Neural progenitor cell (in vitro differentiated cells): Measurements from ENCODE around the gene RTN1. TPM values are rescaled to one million over a fixed set of nuclear protein-coding genes. Genes with fewer than 3 reads are reported as not detected.

Experiments used
- DNase-seq: peaks from one replicate; pipeline ENCODE4 v3.0.0-alpha.2; 2016; ENCODE audit warnings: low spot score
- H2AFZ ChIP-seq: fragments of 200-600 bp; sonication (generic); replicated peaks from 2 replicates; pipeline ENCODE4 v1.6.1; 2016; ENCODE audit warnings: antibody characterized with exemption
- H3F3A ChIP-seq: fragments of 200-600 bp; sonication (generic); 2 replicates; pipeline ENCODE4 v1.6.1; 2016; ENCODE audit warnings: antibody characterized with exemption, low read depth
- H3K27ac ChIP-seq: fragments of 200-600 bp; sonication (generic); 2 replicates; pipeline ENCODE4 v1.5.1; 2016; ENCODE audit warnings: mild to moderate bottlenecking
- H3K27me3 ChIP-seq: fragments of 200-600 bp; sonication (generic); 2 replicates; pipeline ENCODE4 v1.6.1; 2016; ENCODE audit warnings: mild to moderate bottlenecking, moderate library complexity
- H3K36me3 ChIP-seq: fragments of 200-600 bp; sonication (generic); 2 replicates; pipeline ENCODE4 v1.5.1; 2016
- H3K4me1 ChIP-seq: fragments of 200-600 bp; sonication (generic); 2 replicates; pipeline ENCODE4 v1.6.1; 2016; ENCODE audit warnings: mixed run types
- H3K4me2 ChIP-seq: fragments of 200-600 bp; sonication (generic); 2 replicates; pipeline ENCODE4 v1.6.1; 2016
- H3K4me3 ChIP-seq: fragments of 200-600 bp; sonication (generic); 2 replicates; pipeline ENCODE4 v1.5.1; 2016
- H3K79me2 ChIP-seq: fragments of 200-600 bp; sonication (generic); 2 replicates; pipeline ENCODE4 v1.6.1; 2016; ENCODE audit warnings: low read depth
- H3K9ac ChIP-seq: fragments of 200-600 bp; sonication (generic); 2 replicates; pipeline ENCODE4 v1.6.1; 2016
- H3K9me3 ChIP-seq: fragments of 200-600 bp; sonication (generic); 2 replicates; pipeline ENCODE4 v1.5.1; 2016; ENCODE audit warnings: low read depth
- H4K20me1 ChIP-seq: fragments of 200-600 bp; sonication (generic); 2 replicates; pipeline ENCODE4 v1.6.1; 2016; ENCODE audit warnings: low read depth
- H3K27ac Mint-ChIP-seq: 3 replicates; pipeline ENCODE4 v1.8.0; 2021; ENCODE audit warnings: mixed read lengths
- H3K27me3 Mint-ChIP-seq: 2 replicates; pipeline ENCODE4 v1.8.0; 2022; ENCODE audit warnings: low read depth, mild to moderate bottlenecking, inconsistent platforms, moderate library complexity, mixed read lengths; ENCODE audit not compliant: insufficient read depth
- H3K36me3 Mint-ChIP-seq: 3 replicates; pipeline ENCODE4 v1.8.0; 2021; ENCODE audit warnings: mixed read lengths
- H3K4me1 Mint-ChIP-seq: 3 replicates; pipeline ENCODE4 v1.8.0; 2021; ENCODE audit warnings: mixed read lengths
- H3K4me3 Mint-ChIP-seq: 3 replicates; pipeline ENCODE4 v1.8.0; 2021; ENCODE audit warnings: mild to moderate bottlenecking, moderate library complexity, mixed read lengths
- H3K9me3 Mint-ChIP-seq: 3 replicates; pipeline ENCODE4 v1.8.0; 2020; ENCODE audit warnings: mixed read lengths
- EZH2 ChIP-seq: fragments of 200-600 bp; sonication (generic); IDR thresholded peaks from 2 replicates; pipeline ENCODE4 v1.6.1; 2017; ENCODE audit warnings: antibody characterized with exemption, mild to moderate bottlenecking, moderate library complexity
- EZH2phosphoT487 ChIP-seq: fragments of 200-600 bp; sonication (generic); IDR thresholded peaks from 2 replicates; pipeline ENCODE4 v1.6.1; 2017; ENCODE audit warnings: antibody characterized with exemption
- total RNA-seq: library from RNA; depleted of rRNA; stranded (reverse); fragments of >200 nt; gene quantifications from 2 replicates; pipeline ENCODE4 v1.2.3, GENCODE V29; 2015; ENCODE audit warnings: low replicate concordance
- TF ChIP-seq, protein P1 (sequence below): fragments of 200-600 bp; sonication (generic); IDR thresholded peaks from 2 replicates; pipeline ENCODE4 v1.5.1; 2017; ENCODE audit warnings: antibody characterized with exemption, mild to moderate bottlenecking

The RTN1 gene
- total RNA-seq, 1 donor from 2014 or later = 7.7 TPM

DNA sequence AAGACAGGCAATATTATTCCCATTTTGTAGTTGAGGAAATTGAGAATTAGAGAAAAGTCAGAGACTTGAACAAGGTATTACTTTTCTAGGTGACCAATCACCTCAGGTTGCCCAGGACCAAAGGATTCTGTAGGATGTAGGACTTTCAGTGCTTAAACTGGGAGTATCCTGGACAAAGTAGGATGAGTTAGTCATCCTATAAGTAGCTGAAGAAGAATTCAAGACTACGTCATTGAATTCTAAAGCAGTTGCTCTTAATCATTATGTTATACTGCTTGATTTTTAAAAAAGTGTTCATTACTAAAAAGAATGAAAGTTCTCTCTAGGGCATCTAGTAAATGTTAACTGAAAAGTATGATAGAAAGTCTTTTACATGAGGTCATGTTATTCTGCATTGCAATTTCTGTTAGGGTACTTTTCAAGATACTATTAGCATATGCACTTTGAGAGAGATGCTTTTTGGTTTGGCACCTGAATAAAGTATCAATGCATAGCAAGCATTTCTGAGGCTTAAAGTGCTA, 101.7 kb downstream of the RTN1 start:
- no peaks in the 10 kb centered on the region for H3K79me2 ChIP-seq
- no peaks in the 10 kb centered on the region for H3K36me3 Mint-ChIP-seq
- H3K27me3 ChIP-seq = no peaks in the 10 kb centered on the region
- H3K9me3 Mint-ChIP-seq = no peaks in the 10 kb centered on the region
- no peaks in the 10 kb centered on the region for H3K36me3 ChIP-seq
- TF ChIP-seq, protein P1, sequence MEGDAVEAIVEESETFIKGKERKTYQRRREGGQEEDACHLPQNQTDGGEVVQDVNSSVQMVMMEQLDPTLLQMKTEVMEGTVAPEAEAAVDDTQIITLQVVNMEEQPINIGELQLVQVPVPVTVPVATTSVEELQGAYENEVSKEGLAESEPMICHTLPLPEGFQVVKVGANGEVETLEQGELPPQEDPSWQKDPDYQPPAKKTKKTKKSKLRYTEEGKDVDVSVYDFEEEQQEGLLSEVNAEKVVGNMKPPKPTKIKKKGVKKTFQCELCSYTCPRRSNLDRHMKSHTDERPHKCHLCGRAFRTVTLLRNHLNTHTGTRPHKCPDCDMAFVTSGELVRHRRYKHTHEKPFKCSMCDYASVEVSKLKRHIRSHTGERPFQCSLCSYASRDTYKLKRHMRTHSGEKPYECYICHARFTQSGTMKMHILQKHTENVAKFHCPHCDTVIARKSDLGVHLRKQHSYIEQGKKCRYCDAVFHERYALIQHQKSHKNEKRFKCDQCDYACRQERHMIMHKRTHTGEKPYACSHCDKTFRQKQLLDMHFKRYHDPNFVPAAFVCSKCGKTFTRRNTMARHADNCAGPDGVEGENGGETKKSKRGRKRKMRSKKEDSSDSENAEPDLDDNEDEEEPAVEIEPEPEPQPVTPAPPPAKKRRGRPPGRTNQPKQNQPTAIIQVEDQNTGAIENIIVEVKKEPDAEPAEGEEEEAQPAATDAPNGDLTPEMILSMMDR = no peak
- TF ChIP-seq EZH2 (no peak), EZH2phosphoT487 (no peak)
- no peaks in the 10 kb centered on the region for H3K27me3 Mint-ChIP-seq
- H3F3A ChIP-seq = no peaks in the 10 kb centered on the region
- H3K27ac Mint-ChIP-seq = no peak overlapping the region
- H3K4me1 ChIP-seq = peaks cover 8% of the 10 kb centered on the region
- no peak overlapping the region for H3K4me3 ChIP-seq
- no peak overlapping the region for H3K9ac ChIP-seq
- no peak overlapping the region for H3K4me3 Mint-ChIP-seq
- no peaks in the 10 kb centered on the region for H4K20me1 ChIP-seq
- H2AFZ ChIP-seq = no peak overlapping the region
- H3K4me2 ChIP-seq = no peak overlapping the region
- no peak overlapping the region for H3K27ac ChIP-seq
- H3K4me1 Mint-ChIP-seq = peaks cover 12% of the 10 kb centered on the region
- no peaks in the 10 kb centered on the region for H3K9me3 ChIP-seq
- DNase-seq = no peak

DNA sequence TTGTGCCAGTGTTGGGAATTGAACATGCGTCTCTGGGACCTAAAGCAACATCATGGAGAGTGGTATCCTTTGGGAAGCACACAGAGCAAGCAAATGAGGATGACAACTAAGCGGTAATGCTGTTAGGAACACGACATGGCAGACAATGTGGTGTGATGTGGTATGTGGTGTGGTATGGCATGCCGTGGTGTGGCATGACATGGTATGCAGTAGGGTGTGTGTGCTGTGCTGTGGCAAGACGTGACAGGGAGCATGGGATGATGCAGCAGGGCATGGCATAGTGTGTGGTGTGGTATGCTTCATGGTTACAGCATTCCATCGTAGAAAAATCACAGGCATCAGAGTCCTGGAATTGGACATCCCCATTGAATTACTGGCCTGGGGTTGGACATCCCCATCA, 108.7 kb downstream of the RTN1 start:
- no peak overlapping the region for H3K4me3 ChIP-seq
- Mint-ChIP-seq H3K27me3 (no peaks in the 10 kb centered on the region), H3K36me3 (no peaks in the 10 kb centered on the region), H3K4me1 (no peaks in the 10 kb centered on the region), H3K9me3 (no peaks in the 10 kb centered on the region), H3K27ac (no peak overlapping the region), H3K4me3 (no peak overlapping the region)
- TF ChIP-seq, protein P1 = no peak
- TF ChIP-seq EZH2phosphoT487 = no peak
- TF ChIP-seq EZH2 = no peak
- no peak overlapping the region for H2AFZ ChIP-seq
- no peaks in the 10 kb centered on the region for H4K20me1 ChIP-seq
- no peaks in the 10 kb centered on the region for H3K36me3 ChIP-seq
- H3K79me2 ChIP-seq = no peaks in the 10 kb centered on the region
- H3K4me1 ChIP-seq = no peaks in the 10 kb centered on the region
- no peak for DNase-seq
- no peak overlapping the region for H3K27ac ChIP-seq
- H3K9me3 ChIP-seq = no peaks in the 10 kb centered on the region
- H3K27me3 ChIP-seq = no peaks in the 10 kb centered on the region
- H3F3A ChIP-seq = no peaks in the 10 kb centered on the region
- no peak overlapping the region for H3K9ac ChIP-seq
- no peak overlapping the region for H3K4me2 ChIP-seq

DNA sequence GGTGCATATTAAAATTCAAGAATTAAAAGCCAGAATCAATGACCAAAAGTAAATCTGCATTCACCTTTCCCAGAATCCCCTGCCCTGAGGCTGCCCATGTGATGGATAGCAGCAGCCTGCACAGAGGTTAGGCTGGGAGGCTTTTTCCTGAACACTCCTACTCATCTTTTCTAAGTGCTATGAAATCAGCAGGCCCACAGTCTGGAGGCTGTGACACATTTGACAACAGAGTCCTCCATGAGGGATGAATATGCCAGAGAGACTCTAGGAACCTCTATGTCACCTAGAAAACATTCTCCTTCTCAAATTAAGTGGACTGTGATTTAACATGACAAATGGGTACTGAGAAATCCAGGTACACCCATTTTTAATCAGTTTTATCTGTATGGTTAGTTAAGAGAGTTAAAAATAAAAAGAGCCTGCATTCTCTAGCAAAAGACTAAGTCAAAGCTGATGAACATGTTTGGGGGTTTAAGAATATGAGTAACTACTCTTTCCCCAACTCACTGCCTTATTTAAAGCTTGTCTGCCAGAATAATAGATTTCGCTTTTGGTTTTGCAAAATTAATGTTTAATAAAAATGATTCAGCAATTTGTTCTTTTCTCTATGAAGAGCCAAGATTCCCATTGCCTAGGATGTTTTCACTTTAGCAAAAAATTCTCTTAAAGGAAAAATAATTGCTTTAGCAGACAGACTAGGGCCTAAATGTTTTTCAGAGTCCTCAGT, 115.0 kb downstream of the RTN1 start:
- no peak overlapping the region for H3K9ac ChIP-seq
- H3K27me3 ChIP-seq = no peaks in the 10 kb centered on the region
- no peaks in the 10 kb centered on the region for H3K4me1 Mint-ChIP-seq
- H3K4me3 ChIP-seq = no peak overlapping the region
- peaks cover 5% of the 10 kb centered on the region for H3K4me1 ChIP-seq
- no peaks in the 10 kb centered on the region for H3K27me3 Mint-ChIP-seq
- H3K4me2 ChIP-seq = no peak overlapping the region
- no peaks in the 10 kb centered on the region for H3K9me3 Mint-ChIP-seq
- DNase-seq = no peak
- H4K20me1 ChIP-seq = no peaks in the 10 kb centered on the region
- no peak overlapping the region for H3K27ac ChIP-seq
- TF ChIP-seq EZH2 (no peak), EZH2phosphoT487 (no peak)
- TF ChIP-seq, protein P1 = no peak
- H3K4me3 Mint-ChIP-seq = no peak overlapping the region
- H3K36me3 Mint-ChIP-seq = no peaks in the 10 kb centered on the region
- no peaks in the 10 kb centered on the region for H3K36me3 ChIP-seq
- no peaks in the 10 kb centered on the region for H3K9me3 ChIP-seq
- H3K27ac Mint-ChIP-seq = no peak overlapping the region
- H2AFZ ChIP-seq = no peak overlapping the region
- H3K79me2 ChIP-seq = no peaks in the 10 kb centered on the region
- H3F3A ChIP-seq = no peaks in the 10 kb centered on the region
